ENCODE results near the gene IFT80. TPM values are rescaled to one million over a fixed set of nuclear protein-coding genes. Genes with fewer than 3 reads are reported as not detected.
A peak's percentile ranks its signal among the peaks of the same experiment; 100 is the strongest.

IFT80 gene
- polyA plus RNA-seq, 1 of the 3 experiments (the other 2 are of a cell fraction), result 10.5 TPM

GRCh38 chr3:160440687-160441086 is 41.7 kb upstream of the IFT80 start (continued):
- no peak for TF ChIP-seq NRF1 (IDR thresholded peaks at IDR 0.05; ENCODE audit: low read depth, low read length)

GRCh38 chr3:160437083-160437455 is 38.0 kb upstream of the IFT80 start:
- Histone ChIP-seq H3K9me3 (no peaks in the 10 kb centered on the region), H3K9ac (no peak overlapping the region), H3K27ac (ENCODE audit: low read depth in 2 of 2, low read length in 1 of 2) (no peak overlapping the region), H3K4me1 (ENCODE audit: control insufficient read depth in 1 of 2, insufficient read depth in 2 of 2, low read depth in 1 of 2, low read length in 1 of 2) (no peaks in the 10 kb centered on the region), H3F3A (replicated peaks; ENCODE audit: insufficient read depth) (peaks cover 72% of the 10 kb centered on the region), H3K9me2 (no peaks in the 10 kb centered on the region), H3K4me2 (no peak overlapping the region), H3K27me3 (ENCODE audit: insufficient read depth) (no peaks in the 10 kb centered on the region), H3K36me3 (replicated peaks in 1 of 2; ENCODE audit: control insufficient read depth in 1 of 2, insufficient read depth in 2 of 2, low read length in 1 of 2) (peaks cover 55 to 68% of the 10 kb centered on the region in 2 experiments), H4K20me1 (ENCODE audit: insufficient read depth) (no peaks in the 10 kb centered on the region), H3K4me3 (ENCODE audit: low read depth in 2 of 2, low read length in 1 of 2) (no peak overlapping the region), H3K79me2 (ENCODE audit: insufficient read depth) (peaks cover 98% of the 10 kb centered on the region), H2AFZ (ENCODE audit: low read depth) (no peak overlapping the region)
- TF ChIP-seq TEAD4 (IDR thresholded peaks at IDR 0.05; ENCODE audit: borderline replicate concordance, insufficient read depth), result no peak
- TF ChIP-seq NFIC (IDR thresholded peaks at IDR 0.05; ENCODE audit: borderline replicate concordance), result no peak
- no peak for TF ChIP-seq FOSL2 (IDR thresholded peaks at IDR 0.05; ENCODE audit: borderline replicate concordance, low read depth)
- no peak for TF ChIP-seq MEF2A (IDR thresholded peaks at IDR 0.05; ENCODE audit: borderline replicate concordance, low read depth)
- no peak for TF ChIP-seq USF1 (IDR thresholded peaks at IDR 0.05; ENCODE audit: borderline replicate concordance, low read depth)
- TF ChIP-seq EP300 (IDR thresholded peaks at IDR 0.05; ENCODE audit: borderline replicate concordance in 1 of 2, low read depth in 1 of 2, low read length in 1 of 2), result no peak
- TF ChIP-seq CHD2 (IDR thresholded peaks at IDR 0.05; ENCODE audit: low read length, partially characterized antibody), result no peak
- TF ChIP-seq MXI1 (IDR thresholded peaks at IDR 0.05; ENCODE audit: low read depth, low read length), result no peak
- TF ChIP-seq FOXJ3 (CRISPR knock-in tag; IDR thresholded peaks at IDR 0.05), result no peak
- WGBS (ENCODE audit: low lambda C conversion rate), result 85% methylated on average over 5 of the region's 5 CpGs
- POLR2A ChIA-PET, result no interaction called here
- no peak for DNase-seq
- CTCF ChIA-PET, result interaction anchor here (0.8 kb wide), 1 partner anchor 11 kb away, joined by 3 read pairs; no protein-coding TSS in a partner anchor

GRCh38 chr3:160435747-160436146 is 36.7 kb upstream of the IFT80 start:
- Histone ChIP-seq H2AFZ (ENCODE audit: low read depth) (no peak overlapping the region), H3K9ac (no peak overlapping the region), H4K20me1 (ENCODE audit: insufficient read depth) (no peaks in the 10 kb centered on the region), H3K4me1 (ENCODE audit: control insufficient read depth in 1 of 2, insufficient read depth in 2 of 2, low read depth in 1 of 2, low read length in 1 of 2) (no peaks in the 10 kb centered on the region), H3K27me3 (ENCODE audit: insufficient read depth) (no peaks in the 10 kb centered on the region), H3K36me3 (replicated peaks in 1 of 2; ENCODE audit: control insufficient read depth in 1 of 2, insufficient read depth in 2 of 2, low read length in 1 of 2) (peaks cover 68 to 78% of the 10 kb centered on the region in 2 experiments), H3K9me3 (no peaks in the 10 kb centered on the region), H3K4me2 (no peak overlapping the region), H3K79me2 (ENCODE audit: insufficient read depth) (peaks cover 98% of the 10 kb centered on the region), H3F3A (replicated peaks; ENCODE audit: insufficient read depth) (peaks cover 84% of the 10 kb centered on the region), H3K27ac (ENCODE audit: low read depth in 2 of 2, low read length in 1 of 2) (peak overlapping the region in 1 of 2 experiments; percentile 20; a peak in 1 of 4 replicates), H3K9me2 (no peaks in the 10 kb centered on the region), H3K4me3 (ENCODE audit: low read depth in 2 of 2, low read length in 1 of 2) (no peak overlapping the region)
- ChIA-PET CTCF (interaction anchor here (0.9 to 1.6 kb wide), 2 partner anchors 22 to 396 kb away, joined by 3 to 6 read pairs; no protein-coding TSS in a partner anchor), POLR2A (interaction anchor here (1.1 kb wide), 1 partner anchor 14 kb away, joined by 3 read pairs; the partner anchor contains the start of gene TRIM59)
- no peak for TF ChIP-seq USF1 (IDR thresholded peaks at IDR 0.05; ENCODE audit: borderline replicate concordance, low read depth)
- DNase-seq, result no peak
- WGBS (ENCODE audit: low lambda C conversion rate), result 100% methylated on average over 1 of the region's 1 CpG
